Bronchial epithelial cell (primary cell): Measurements from ENCODE around the gene HINT3. TPM values are rescaled to one million over a fixed set of nuclear protein-coding genes. Genes with fewer than 3 reads are reported as not detected.
"Not testable (repeated sequence)": the region's sequence is repeated elsewhere in the genome, so short reads cannot be mapped to it uniquely, and the experiment has no call there.

ENCODE experiments used
- DNase-seq: peaks from one replicate; pipeline ENCODE4 v3.0.0-alpha.2; 2010; ENCODE audit warnings: low read depth
- FAIRE-seq: peaks from 2 replicates; lab custom pipeline; 2011; peaks lifted over from hg19 to GRCh38; lab: Jason Lieb, UNC
- H3K27me3 ChIP-seq: 2 replicates; pipeline ENCODE4 v1.5.1; 2011; ENCODE audit warnings: low read length; ENCODE audit not compliant: control insufficient read depth, insufficient read depth
- H3K36me3 ChIP-seq: 2 replicates; pipeline ENCODE4 v1.5.1; 2011; ENCODE audit warnings: low read length; ENCODE audit not compliant: control insufficient read depth, insufficient read depth
- H3K4me3 ChIP-seq: 2 replicates; pipeline ENCODE4 v1.5.1; 2011; ENCODE audit warnings: mild to moderate bottlenecking, low read depth, low read length, control low read depth
- total RNA-seq: library from RNA; depleted of rRNA; stranded (reverse); fragments of >200 nt; gene quantifications from 2 replicates; pipeline ENCODE4 v1.2.1, GENCODE V29; 2014
- TF ChIP-seq, protein P1 (sequence below): IDR thresholded peaks from 2 replicates; pipeline ENCODE4 v1.5.1; 2011; ENCODE audit warnings: mild to moderate bottlenecking, moderate library complexity, low read length, control low read depth, inconsistent platforms; ENCODE audit not compliant: insufficient read depth, severe bottlenecking

HINT3 gene
- total RNA-seq, 1 donor from 2014 or later: 25.3 TPM

DNA sequence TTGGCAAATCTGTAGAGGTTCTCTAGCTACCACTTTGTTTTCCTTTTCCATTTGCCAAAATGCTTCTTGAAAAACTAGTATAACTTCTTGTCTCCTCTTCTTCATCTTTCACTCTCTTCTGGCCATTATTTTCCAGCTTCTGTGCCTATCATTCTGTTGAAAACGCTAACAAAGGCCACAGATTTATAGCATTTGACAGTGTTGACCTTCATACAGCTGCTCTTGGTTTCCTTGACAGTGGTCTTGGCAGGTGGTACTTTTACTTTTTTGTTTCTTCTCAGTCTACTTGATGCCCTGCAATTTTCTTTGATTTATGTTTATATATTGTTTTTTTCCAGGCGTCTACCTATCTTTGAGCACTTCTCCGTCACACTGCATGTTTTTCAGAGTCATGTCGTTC lies 53.5 kb downstream of the HINT3 start:
- H3K36me3 ChIP-seq: peaks cover 10% of the 10 kb centered on the region
- TF ChIP-seq, protein P1, sequence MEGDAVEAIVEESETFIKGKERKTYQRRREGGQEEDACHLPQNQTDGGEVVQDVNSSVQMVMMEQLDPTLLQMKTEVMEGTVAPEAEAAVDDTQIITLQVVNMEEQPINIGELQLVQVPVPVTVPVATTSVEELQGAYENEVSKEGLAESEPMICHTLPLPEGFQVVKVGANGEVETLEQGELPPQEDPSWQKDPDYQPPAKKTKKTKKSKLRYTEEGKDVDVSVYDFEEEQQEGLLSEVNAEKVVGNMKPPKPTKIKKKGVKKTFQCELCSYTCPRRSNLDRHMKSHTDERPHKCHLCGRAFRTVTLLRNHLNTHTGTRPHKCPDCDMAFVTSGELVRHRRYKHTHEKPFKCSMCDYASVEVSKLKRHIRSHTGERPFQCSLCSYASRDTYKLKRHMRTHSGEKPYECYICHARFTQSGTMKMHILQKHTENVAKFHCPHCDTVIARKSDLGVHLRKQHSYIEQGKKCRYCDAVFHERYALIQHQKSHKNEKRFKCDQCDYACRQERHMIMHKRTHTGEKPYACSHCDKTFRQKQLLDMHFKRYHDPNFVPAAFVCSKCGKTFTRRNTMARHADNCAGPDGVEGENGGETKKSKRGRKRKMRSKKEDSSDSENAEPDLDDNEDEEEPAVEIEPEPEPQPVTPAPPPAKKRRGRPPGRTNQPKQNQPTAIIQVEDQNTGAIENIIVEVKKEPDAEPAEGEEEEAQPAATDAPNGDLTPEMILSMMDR: no peak
- no peak for FAIRE-seq
- no peak for DNase-seq
- H3K4me3 ChIP-seq: no peak overlapping the region
- H3K27me3 ChIP-seq: no peaks in the 10 kb centered on the region

DNA sequence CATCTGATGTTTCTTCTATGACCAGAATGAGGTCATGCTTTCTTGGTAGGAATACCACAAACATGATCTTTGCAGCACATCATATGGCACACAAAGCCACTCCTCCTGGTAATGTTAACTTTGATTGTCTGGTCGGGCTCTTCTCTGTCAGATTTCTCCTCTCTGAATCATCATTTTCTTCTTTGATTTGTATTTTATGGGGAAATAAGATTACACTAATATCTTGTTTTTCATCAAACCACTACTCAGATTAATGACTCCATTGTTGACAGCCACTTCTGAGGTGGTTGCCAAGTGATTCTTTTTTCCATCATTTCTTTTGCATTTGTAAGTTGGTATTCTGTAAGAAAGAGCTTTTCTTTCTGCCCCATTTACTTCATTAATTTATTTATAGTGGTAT lies 59.3 kb downstream of the HINT3 start:
- no peak overlapping the region for H3K4me3 ChIP-seq
- no peaks in the 10 kb centered on the region for H3K27me3 ChIP-seq
- TF ChIP-seq, protein P1: no peak
- DNase-seq (no peak), FAIRE-seq (no peak)
- peaks cover 10% of the 10 kb centered on the region for H3K36me3 ChIP-seq

- Histone ChIP-seq H3K36me3 (peaks cover 9% of the 10 kb centered on the region), H3K4me3 (no peak overlapping the region), H3K27me3 (no peaks in the 10 kb centered on the region)
- TF ChIP-seq, protein P1: no peak
- DNase-seq (no peak), FAIRE-seq (no peak)
Measured at GRCh38 chr6:126016591-126016990, 60.0 kb downstream of the HINT3 start.

- FAIRE-seq (no peak), DNase-seq (no peak)
- H3K27me3 ChIP-seq: no peaks in the 10 kb centered on the region
- TF ChIP-seq, protein P1: no peak
- H3K36me3 ChIP-seq: peaks cover 5% of the 10 kb centered on the region
- no peak overlapping the region for H3K4me3 ChIP-seq
Measured at GRCh38 chr6:126017668-126018067, 61.1 kb downstream of the HINT3 start.

- Histone ChIP-seq H3K27me3 (no peaks in the 10 kb centered on the region), H3K4me3 (no peak overlapping the region), H3K36me3 (peaks cover 5% of the 10 kb centered on the region)
- TF ChIP-seq, protein P1: no peak
- FAIRE-seq: no peak
- no peak for DNase-seq
Measured at GRCh38 chr6:126020305-126021050, 63.9 kb downstream of the HINT3 start.

DNA sequence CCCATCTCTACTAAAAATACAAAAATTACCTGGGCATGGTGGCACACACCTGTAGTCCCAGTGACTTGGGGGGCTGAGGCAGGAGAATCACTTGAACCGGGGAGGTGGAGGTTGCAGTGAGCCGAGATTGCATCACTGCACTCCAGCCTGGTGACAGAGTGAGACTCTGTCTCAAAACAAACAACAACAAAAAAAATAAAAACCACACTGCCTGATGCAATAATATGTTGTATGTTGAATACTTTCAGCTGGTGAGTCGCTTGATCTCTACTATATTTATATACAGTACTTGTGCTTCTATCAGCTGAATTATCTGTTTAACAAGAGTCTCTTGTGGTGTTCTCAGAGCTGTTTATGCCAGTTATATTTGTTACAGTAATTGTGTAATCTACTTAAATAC lies 66.9 kb downstream of the HINT3 start:
- FAIRE-seq, H3K27me3 ChIP-seq, H3K4me3 ChIP-seq, H3K36me3 ChIP-seq: not testable (repeated sequence)
- peak; percentile 65 for DNase-seq
